ENCODE results near the gene ASB13. TPM values are rescaled to one million over a fixed set of nuclear protein-coding genes. Genes with fewer than 3 reads are reported as not detected.

ASB13 gene
- total and polyA plus RNA-seq, 2 of the 13 experiments (the other 11 are each of a cell fraction or from before 2014, with no cell fraction given), result 9.3 to 15.4 TPM

GRCh38 chr10:5658871-5659618 lies 7.3 kb downstream of the ASB13 start (continued):
- TF ChIP-seq PRDM4 (CRISPR knock-in tag; IDR thresholded peaks at IDR 0.05; ENCODE audit: borderline replicate concordance), result no peak
- 0 out of 2 replicates have a peak, but pooled peaks have one; percentile 23 for TF ChIP-seq ZNF558 (CRISPR knock-in tag; IDR thresholded peaks at IDR 0.05; ENCODE audit: borderline replicate concordance)
- 0 out of 2 replicates have a peak, but pooled peaks have one; percentile 16 for TF ChIP-seq KDM3A (CRISPR knock-in tag; IDR thresholded peaks at IDR 0.05; ENCODE audit: low read depth)
- TF ChIP-seq POGZ (CRISPR knock-in tag; IDR thresholded peaks at IDR 0.05), result no peak; the same call in 1 of the 2 replicates
- no peak for TF ChIP-seq JUNB (CRISPR knock-in tag; IDR thresholded peaks at IDR 0.05; ENCODE audit: borderline replicate concordance)
- peak; percentile 44 for TF ChIP-seq HDAC1 (CRISPR knock-in tag; IDR thresholded peaks at IDR 0.05)
- peak; percentile 85 for TF ChIP-seq SP2 (CRISPR knock-in tag; IDR thresholded peaks at IDR 0.05)
- peak; percentile 58; the same call in 1 of the 2 replicates for TF ChIP-seq ZNF232 (CRISPR knock-in tag; IDR thresholded peaks at IDR 0.05; ENCODE audit: borderline replicate concordance)
- TF ChIP-seq PRDM10 (CRISPR knock-in tag; IDR thresholded peaks at IDR 0.05; ENCODE audit: low read depth), result 0 out of 2 replicates have a peak, but pooled peaks have one; percentile 13
- TF ChIP-seq HOMEZ (CRISPR knock-in tag; IDR thresholded peaks at IDR 0.05; ENCODE audit: low read depth), result 0 out of 2 replicates have a peak, but pooled peaks have one; percentile 23
- TF ChIP-seq ZNF761 (CRISPR knock-in tag; conservative IDR thresholded peaks at IDR 0.05), result 0 out of 2 replicates have a peak, but pooled peaks have one; percentile 14
- TF ChIP-seq HNF4A (CRISPR knock-in tag; IDR thresholded peaks at IDR 0.05), result peak; percentile 90
- 0 out of 2 replicates have a peak, but pooled peaks have one; percentile 31 for TF ChIP-seq ZNF451 (CRISPR knock-in tag; IDR thresholded peaks at IDR 0.05)
- no peak for TF ChIP-seq MATR3 (CRISPR knock-in tag; IDR thresholded peaks at IDR 0.05)
- peak; percentile 69 for TF ChIP-seq ZNF280B (CRISPR knock-in tag; IDR thresholded peaks at IDR 0.05; ENCODE audit: borderline replicate concordance)
- TF ChIP-seq ZNF788 (CRISPR knock-in tag; IDR thresholded peaks at IDR 0.05; ENCODE audit: borderline replicate concordance), result peak; percentile 58; the same call in 1 of the 2 replicates
- TF ChIP-seq GATAD2A (CRISPR knock-in tag; IDR thresholded peaks at IDR 0.05), result 0 out of 2 replicates have a peak, but pooled peaks have one; percentile 6
- TF ChIP-seq THAP11 (CRISPR knock-in tag; IDR thresholded peaks at IDR 0.05), result no peak
- 0 out of 2 replicates have a peak, but pooled peaks have one; percentile 40 for TF ChIP-seq ZNF878 (CRISPR knock-in tag; IDR thresholded peaks at IDR 0.05)
- peak; percentile 54; the same call in 1 of the 2 replicates for TF ChIP-seq SIN3A (IDR thresholded peaks at IDR 0.05; ENCODE audit: borderline replicate concordance, low read depth, low read length)
